G401.6 (cell line): ENCODE results near the gene TTBK2.

Source experiments
- FAIRE-seq: peaks from 2 replicates; lab custom pipeline; 2012; peaks lifted over from hg19 to GRCh38; lab: Jason Lieb, UNC

TTBK2 gene

GRCh38 chr15:42725331-42725903 is 195.2 kb downstream of the TTBK2 start:
- no peak for FAIRE-seq

GRCh38 chr15:42724276-42724675 is 196.3 kb downstream of the TTBK2 start:
- no peak for FAIRE-seq

GRCh38 chr15:42723068-42723467 is 197.5 kb downstream of the TTBK2 start:
- FAIRE-seq, result peak; percentile 78

- no peak for FAIRE-seq
Measured at GRCh38 chr15:42721916-42722315, 198.7 kb downstream of the TTBK2 start.

- FAIRE-seq, result no peak
Measured at GRCh38 chr15:42721016-42721415, 199.6 kb downstream of the TTBK2 start.

- FAIRE-seq, result no peak
Measured at GRCh38 chr15:42720071-42720470, 200.5 kb downstream of the TTBK2 start.

- FAIRE-seq, result no peak
Measured at GRCh38 chr15:42719043-42719442, 201.5 kb downstream of the TTBK2 start.

- no peak for FAIRE-seq
Measured at GRCh38 chr15:42716626-42717025, 204.0 kb downstream of the TTBK2 start.

- FAIRE-seq, result no peak
Measured at GRCh38 chr15:42716125-42716524, 204.5 kb downstream of the TTBK2 start.

- FAIRE-seq, result no peak
Measured at GRCh38 chr15:42712584-42712983, 208.0 kb downstream of the TTBK2 start.

GRCh38 chr15:42711746-42712145 is 208.8 kb downstream of the TTBK2 start:
- no peak for FAIRE-seq

- FAIRE-seq, result no peak
Measured at GRCh38 chr15:42710662-42711061, 209.9 kb downstream of the TTBK2 start.

- no peak for FAIRE-seq
Measured at GRCh38 chr15:42707873-42708544, 212.6 kb downstream of the TTBK2 start.

- FAIRE-seq, result no peak
Measured at GRCh38 chr15:42707068-42707467, 213.5 kb downstream of the TTBK2 start.

- no peak for FAIRE-seq
Measured at GRCh38 chr15:42705336-42705735, 215.2 kb downstream of the TTBK2 start.

GRCh38 chr15:42704492-42704926 is 216.1 kb downstream of the TTBK2 start:
- FAIRE-seq, result peak; percentile 6

- no peak for FAIRE-seq
Measured at GRCh38 chr15:42696626-42697025, 224.0 kb downstream of the TTBK2 start.

- FAIRE-seq, result no peak
Measured at GRCh38 chr15:42695527-42696071, 225.0 kb downstream of the TTBK2 start.

- FAIRE-seq, result no peak
Measured at GRCh38 chr15:42694398-42694797, 226.2 kb downstream of the TTBK2 start.

- FAIRE-seq, result no peak
Measured at GRCh38 chr15:42693942-42694341, 226.6 kb downstream of the TTBK2 start.

GRCh38 chr15:42693496-42693895 is 227.1 kb downstream of the TTBK2 start:
- no peak for FAIRE-seq

- FAIRE-seq, result no peak
Measured at GRCh38 chr15:42692997-42693396, 227.6 kb downstream of the TTBK2 start.

GRCh38 chr15:42692536-42692935 is 228.0 kb downstream of the TTBK2 start:
- FAIRE-seq, result no peak

GRCh38 chr15:42691770-42692169 is 228.8 kb downstream of the TTBK2 start:
- FAIRE-seq, result no peak
